ENCODE measurements around the gene MEMO1. TPM values are rescaled to one million over a fixed set of nuclear protein-coding genes. Genes with fewer than 3 reads are reported as not detected.

The MEMO1 gene
- total and polyA plus RNA-seq, 4 donors = 22.4 to 32.9 (median 27.3) TPM

- 58% methylated on average over 6 of the region's 6 CpGs for WGBS
- peaks cover 0 to 12% (median 5%) of the 10 kb centered on the region in 4 donors for H3K4me1 ChIP-seq (ENCODE audit: control insufficient read depth in 4 of 4, insufficient read depth in 4 of 4, low read length in 3 of 4)
- no peak overlapping the region for H3K4me3 ChIP-seq (ENCODE audit: low read depth in 1 of 3, low read length in 3 of 3)
- H3K9me3 ChIP-seq (ENCODE audit: control insufficient read depth in 4 of 4, low read length in 3 of 4) = no peaks in the 10 kb centered on the region
- TF ChIP-seq CTCF (IDR thresholded peaks at IDR 0.05; ENCODE audit: low read depth, low read length, missing input control) (no peak), MAX (IDR thresholded peaks at IDR 0.05) (no peak), NR2F2 (IDR thresholded peaks at IDR 0.05) (no peak), RAD21 (IDR thresholded peaks at IDR 0.05) (no peak), TAF1 (conservative IDR thresholded peaks at IDR 0.05) (no peak)
- no peak overlapping the region for H3K27ac ChIP-seq (ENCODE audit: low read depth in 1 of 2, low read length in 2 of 2)
- no peak overlapping the region for H3K9ac ChIP-seq (ENCODE audit: low read depth in 1 of 2, low read length in 2 of 2)
- no peak for DNase-seq (ENCODE audit: low spot score)
- no peaks in the 10 kb centered on the region for H3K27me3 ChIP-seq (ENCODE audit: control insufficient read depth in 4 of 4, insufficient read depth in 4 of 4, low read length in 3 of 4)
- no peaks in the 10 kb centered on the region for H3K36me3 ChIP-seq (ENCODE audit: control insufficient read depth in 4 of 4, insufficient read depth in 3 of 4, low read depth in 1 of 4, low read length in 3 of 4)
These were observed 30.0 kb downstream of the MEMO1 start for GRCh38 chr2:31980674-31981356.

DNA sequence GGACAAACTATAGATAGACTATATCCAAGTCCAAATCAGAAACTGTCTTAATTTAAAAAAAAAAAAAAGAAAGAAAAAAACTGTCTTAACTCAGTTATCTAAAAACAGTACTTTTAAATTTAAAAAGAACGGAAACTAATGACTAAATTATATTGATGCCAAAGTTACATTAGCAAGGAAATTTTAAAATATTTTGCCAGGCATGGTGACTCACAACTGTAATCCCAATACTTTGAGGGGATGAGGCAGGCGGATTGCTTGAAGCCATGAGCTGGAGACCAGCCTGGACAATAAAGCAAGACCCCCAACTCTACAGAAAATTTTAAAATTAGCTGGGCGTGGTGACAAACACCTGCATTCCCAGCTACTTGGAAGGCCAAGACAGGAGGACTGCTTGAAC is 30.9 kb downstream of the MEMO1 start:
- H3K4me1 ChIP-seq (ENCODE audit: control insufficient read depth in 4 of 4, insufficient read depth in 4 of 4, low read length in 3 of 4) = peaks cover 0 to 12% (median 5%) of the 10 kb centered on the region in 4 donors
- DNase-seq (ENCODE audit: low spot score) = no peak
- TF ChIP-seq CTCF (IDR thresholded peaks at IDR 0.05; ENCODE audit: low read depth, low read length, missing input control) = no peak
- no peak for TF ChIP-seq NR2F2 (IDR thresholded peaks at IDR 0.05)
- no peak for TF ChIP-seq SP1 (IDR thresholded peaks at IDR 0.05)
- no peak for TF ChIP-seq HNF4A (conservative IDR thresholded peaks at IDR 0.05)
- no peak for TF ChIP-seq RXRA (IDR thresholded peaks at IDR 0.05)
- no peak for TF ChIP-seq JUND (IDR thresholded peaks at IDR 0.05)
- TF ChIP-seq GABPA (IDR thresholded peaks at IDR 0.05 in 1 of 2, conservative IDR thresholded peaks at IDR 0.05 in 1 of 2) = no peak
- H3K27ac ChIP-seq (ENCODE audit: low read depth in 1 of 2, low read length in 2 of 2) = no peak overlapping the region
- no peak overlapping the region for H3K9ac ChIP-seq (ENCODE audit: low read depth in 1 of 2, low read length in 2 of 2)
- 92% methylated on average over 3 of the region's 3 CpGs for WGBS
- no peaks in the 10 kb centered on the region for H3K9me3 ChIP-seq (ENCODE audit: control insufficient read depth in 4 of 4, low read length in 3 of 4)
- H3K4me3 ChIP-seq (ENCODE audit: low read depth in 1 of 3, low read length in 3 of 3) = no peak overlapping the region
- H3K27me3 ChIP-seq (ENCODE audit: control insufficient read depth in 4 of 4, insufficient read depth in 4 of 4, low read length in 3 of 4) = no peaks in the 10 kb centered on the region
- H3K36me3 ChIP-seq (ENCODE audit: control insufficient read depth in 4 of 4, insufficient read depth in 3 of 4, low read depth in 1 of 4, low read length in 3 of 4) = no peaks in the 10 kb centered on the region

DNA sequence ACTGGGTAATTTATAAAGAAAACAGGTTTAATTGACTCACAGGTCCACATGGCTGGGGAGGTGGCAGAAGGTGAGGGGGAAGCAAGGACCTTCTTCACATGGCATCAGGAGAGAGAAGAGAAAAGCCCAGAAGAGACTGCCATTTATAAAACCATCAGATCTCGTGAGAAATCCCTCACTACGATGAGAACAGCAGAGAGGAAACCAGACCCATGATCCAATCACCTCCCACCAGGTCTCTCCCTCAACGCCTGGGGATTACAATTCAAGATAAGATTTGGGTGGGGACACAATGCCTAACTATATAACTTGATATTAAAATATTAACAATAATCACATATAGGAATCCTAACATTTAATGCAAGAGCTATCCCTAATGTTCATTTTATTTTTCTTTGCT is 31.8 kb downstream of the MEMO1 start:
- Histone ChIP-seq H3K4me1 (ENCODE audit: control insufficient read depth in 4 of 4, insufficient read depth in 4 of 4, low read length in 3 of 4) (peaks cover 0 to 12% (median 5%) of the 10 kb centered on the region in 4 donors), H3K27me3 (ENCODE audit: control insufficient read depth in 4 of 4, insufficient read depth in 4 of 4, low read length in 3 of 4) (no peaks in the 10 kb centered on the region), H3K9ac (ENCODE audit: low read depth in 1 of 2, low read length in 2 of 2) (no peak overlapping the region), H3K9me3 (ENCODE audit: control insufficient read depth in 4 of 4, low read length in 3 of 4) (no peaks in the 10 kb centered on the region), H3K36me3 (ENCODE audit: control insufficient read depth in 4 of 4, insufficient read depth in 3 of 4, low read depth in 1 of 4, low read length in 3 of 4) (no peaks in the 10 kb centered on the region), H3K27ac (ENCODE audit: low read depth in 1 of 2, low read length in 2 of 2) (no peak overlapping the region), H3K4me3 (ENCODE audit: low read depth in 1 of 3, low read length in 3 of 3) (no peak overlapping the region)
- WGBS = 93% methylated on average over 3 of the region's 3 CpGs
- DNase-seq (ENCODE audit: low spot score) = no peak
- TF ChIP-seq CTCF (IDR thresholded peaks at IDR 0.05; ENCODE audit: low read depth, low read length, missing input control) = no peak
- no peak for TF ChIP-seq EGR1 (IDR thresholded peaks at IDR 0.05; ENCODE audit: low read depth in 2 of 2)
- TF ChIP-seq, protein P1, sequence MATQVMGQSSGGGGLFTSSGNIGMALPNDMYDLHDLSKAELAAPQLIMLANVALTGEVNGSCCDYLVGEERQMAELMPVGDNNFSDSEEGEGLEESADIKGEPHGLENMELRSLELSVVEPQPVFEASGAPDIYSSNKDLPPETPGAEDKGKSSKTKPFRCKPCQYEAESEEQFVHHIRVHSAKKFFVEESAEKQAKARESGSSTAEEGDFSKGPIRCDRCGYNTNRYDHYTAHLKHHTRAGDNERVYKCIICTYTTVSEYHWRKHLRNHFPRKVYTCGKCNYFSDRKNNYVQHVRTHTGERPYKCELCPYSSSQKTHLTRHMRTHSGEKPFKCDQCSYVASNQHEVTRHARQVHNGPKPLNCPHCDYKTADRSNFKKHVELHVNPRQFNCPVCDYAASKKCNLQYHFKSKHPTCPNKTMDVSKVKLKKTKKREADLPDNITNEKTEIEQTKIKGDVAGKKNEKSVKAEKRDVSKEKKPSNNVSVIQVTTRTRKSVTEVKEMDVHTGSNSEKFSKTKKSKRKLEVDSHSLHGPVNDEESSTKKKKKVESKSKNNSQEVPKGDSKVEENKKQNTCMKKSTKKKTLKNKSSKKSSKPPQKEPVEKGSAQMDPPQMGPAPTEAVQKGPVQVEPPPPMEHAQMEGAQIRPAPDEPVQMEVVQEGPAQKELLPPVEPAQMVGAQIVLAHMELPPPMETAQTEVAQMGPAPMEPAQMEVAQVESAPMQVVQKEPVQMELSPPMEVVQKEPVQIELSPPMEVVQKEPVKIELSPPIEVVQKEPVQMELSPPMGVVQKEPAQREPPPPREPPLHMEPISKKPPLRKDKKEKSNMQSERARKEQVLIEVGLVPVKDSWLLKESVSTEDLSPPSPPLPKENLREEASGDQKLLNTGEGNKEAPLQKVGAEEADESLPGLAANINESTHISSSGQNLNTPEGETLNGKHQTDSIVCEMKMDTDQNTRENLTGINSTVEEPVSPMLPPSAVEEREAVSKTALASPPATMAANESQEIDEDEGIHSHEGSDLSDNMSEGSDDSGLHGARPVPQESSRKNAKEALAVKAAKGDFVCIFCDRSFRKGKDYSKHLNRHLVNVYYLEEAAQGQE (IDR thresholded peaks at IDR 0.05) = no peak
- TF ChIP-seq MAX (IDR thresholded peaks at IDR 0.05) = no peak
- TF ChIP-seq YY1 (IDR thresholded peaks at IDR 0.05) = no peak
- no peak for TF ChIP-seq FOXA1 (IDR thresholded peaks at IDR 0.05)
- TF ChIP-seq JUND (IDR thresholded peaks at IDR 0.05) = no peak
- TF ChIP-seq, protein P2, sequence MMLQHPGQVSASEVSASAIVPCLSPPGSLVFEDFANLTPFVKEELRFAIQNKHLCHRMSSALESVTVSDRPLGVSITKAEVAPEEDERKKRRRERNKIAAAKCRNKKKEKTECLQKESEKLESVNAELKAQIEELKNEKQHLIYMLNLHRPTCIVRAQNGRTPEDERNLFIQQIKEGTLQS (IDR thresholded peaks at IDR 0.05) = no peak
- no peak for TF ChIP-seq NR2F2 (IDR thresholded peaks at IDR 0.05)

All from liver (tissue), 9 donors.